K562 (cell line): ENCODE measurements around the gene ARHGEF40. TPM values are rescaled to one million over a fixed set of nuclear protein-coding genes. Genes with fewer than 3 reads are reported as not detected.

Experiments
- BRF1 ChIP-seq: IDR thresholded peaks from 3 replicates; pipeline ENCODE4 v1.6.1; 2011; ENCODE audit warnings: borderline replicate concordance, mild to moderate bottlenecking; ENCODE audit not compliant: insufficient read length; ENCODE audit errors: extremely low read depth
- DEAF1 ChIP-seq: fragments of 450-650 bp; formaldehyde crosslinking; IDR thresholded peaks from 2 replicates; pipeline ENCODE4 v1.4.0; 2020; ENCODE audit warnings: mild to moderate bottlenecking, moderate library complexity
- MAFG ChIP-seq: fragments of 450-650 bp; conservative IDR thresholded peaks from 2 replicates; pipeline ENCODE4 v1.6.1; 2016; ENCODE audit warnings: missing genetic modification characterization, missing compliant biosample characterization
- NFE2L1 ChIP-seq: fragments of 450-650 bp; IDR thresholded peaks from 2 replicates; pipeline ENCODE4 v1.6.1; 2016; ENCODE audit warnings: missing genetic modification characterization, low read depth, mild to moderate bottlenecking, missing compliant biosample characterization, moderate library complexity, borderline replicate concordance
- PCBP1 ChIP-seq: fragments of 200-400 bp; formaldehyde crosslinking; IDR thresholded peaks from 2 replicates; pipeline ENCODE4 v1.6.1; 2018; ENCODE audit warnings: mild to moderate bottlenecking, low read depth, low read length; ENCODE audit not compliant: poor library complexity, severe bottlenecking
- SFPQ ChIP-seq: fragments of 200-400 bp; formaldehyde crosslinking; IDR thresholded peaks from 2 replicates; pipeline ENCODE4 v1.6.1; 2017; ENCODE audit warnings: mild to moderate bottlenecking, low read depth, low read length, moderate library complexity
- STAG1 ChIP-seq: sonication (generic); formaldehyde crosslinking; IDR thresholded peaks from 2 replicates; pipeline ENCODE4 v1.5.0; 2020; ENCODE audit warnings: missing genetic modification reagents, borderline replicate concordance
- TBL1XR1 ChIP-seq, 2 experiments: IDR thresholded peaks; 2 replicates each; pipeline ENCODE4 v1.6.1; 2012; ENCODE audit warnings: improper control_type of control experiment in 2 of 2, low read length in 2 of 2, mild to moderate bottlenecking in 1 of 2
- TBP ChIP-seq: optimal IDR thresholded peaks from 2 replicates; pipeline ENCODE3; 2011; ENCODE audit warnings: low read depth, low read length, improper control_type of control experiment
- TCF7L2 ChIP-seq: fragments of 150-350 bp; IDR thresholded peaks from 2 replicates; pipeline ENCODE4 v1.6.1; 2016; ENCODE audit warnings: low read depth, mild to moderate bottlenecking, low read length, moderate library complexity
- ZNF134 ChIP-seq: fragments of 250-450 bp; sonication (Bioruptor Pico); conservative IDR thresholded peaks from 2 replicates; pipeline ENCODE4 v1.4.0; 2020
- ZNF146 ChIP-seq: IDR thresholded peaks from one replicate; pipeline ENCODE4 v1.6.1; 2018; ENCODE audit warnings: missing compliant biosample characterization; ENCODE audit not compliant: unreplicated experiment
- ZNF407 ChIP-seq: fragments of 450-650 bp; IDR thresholded peaks from 2 replicates; pipeline ENCODE4 v1.6.1; 2016; ENCODE audit warnings: low read depth
- ZNF780A ChIP-seq: fragments of 250-450 bp; sonication (Bioruptor Pico); IDR thresholded peaks from 2 replicates; pipeline ENCODE4 v1.5.0; 2021; ENCODE audit warnings: mild to moderate bottlenecking
- polyA plus RNA-seq, 8 experiments: library from polyadenylated mRNA; depleted of rRNA in 4 of 8; stranded (reverse) in 5 of 8; unstranded in 3 of 8; fragments of >200 nt; fragmentation: Nextera tagmentation in 2 of 8; fragmentation: Illumina TruSeq in 1 of 8; extraction: Ambion mirVana in 2 of 8; extraction: Trizol in 1 of 8; gene quantifications; 2 replicates each; pipeline versions ENCODE4 v1.2.1 to v1.2.3, GENCODE V29; 2011 to 2014; ENCODE audit warnings: inconsistent platforms in 1 of 8, missing spikeins in 1 of 8
- total RNA-seq, 7 experiments: library from RNA; depleted of rRNA in 6 of 7; stranded (reverse); fragments of >200 nt in 6 of 7; fragmentation: Illumina TruSeq in 2 of 7; extraction: Trizol in 2 of 7; gene quantifications; 2 replicates each; pipeline versions ENCODE4 v1.2.1 to v1.2.3, GENCODE V29; 2011 to 2021; ENCODE audit warnings: low replicate concordance in 1 of 7

Gene ARHGEF40
- total and polyA plus RNA-seq, 9 of the 15 experiments (the other 6 are each of a cell fraction or from before 2014, with no cell fraction given), result 0.42 to 6.3 (median 3.8) TPM

- TF ChIP-seq ZNF407 (no peak), TCF7L2 (peak; percentile 94), TBP (peak; percentile 40), DEAF1 (no peak), ZNF134 (no peak), TBL1XR1 (IDR thresholded peaks at IDR 0.05; ENCODE audit: low read length in 2 of 2) (peak in 1 of 2 experiments; percentile 21; a peak in 1 of 4 replicates), ZNF146 (no peak), MAFG (tag) (peak; percentile 32; the same call in 1 of the 2 replicates), NFE2L1 (no peak), SFPQ (no peak), STAG1 (CRISPR knock-in tag) (no peak), BRF1 (no peak), PCBP1 (no peak), ZNF780A (CRISPR knock-in tag) (no peak)
These were observed 33.8 kb downstream of the ARHGEF40 start (continued) for GRCh38 chr14:21103710-21104447.
